Limb (tissue), 2 donors: ENCODE results near the gene KIF20A.
"Not testable (repeated sequence)": the region's sequence is repeated elsewhere in the genome, so short reads cannot be mapped to it uniquely, and the experiment has no call there.

Source experiments
- DNase-seq, 2 donors: peaks; one replicate each; pipeline ENCODE4 v3.0.0-alpha.2; 2016; ENCODE audit errors: extremely low spot score in 2 of 2

KIF20A gene

DNA sequence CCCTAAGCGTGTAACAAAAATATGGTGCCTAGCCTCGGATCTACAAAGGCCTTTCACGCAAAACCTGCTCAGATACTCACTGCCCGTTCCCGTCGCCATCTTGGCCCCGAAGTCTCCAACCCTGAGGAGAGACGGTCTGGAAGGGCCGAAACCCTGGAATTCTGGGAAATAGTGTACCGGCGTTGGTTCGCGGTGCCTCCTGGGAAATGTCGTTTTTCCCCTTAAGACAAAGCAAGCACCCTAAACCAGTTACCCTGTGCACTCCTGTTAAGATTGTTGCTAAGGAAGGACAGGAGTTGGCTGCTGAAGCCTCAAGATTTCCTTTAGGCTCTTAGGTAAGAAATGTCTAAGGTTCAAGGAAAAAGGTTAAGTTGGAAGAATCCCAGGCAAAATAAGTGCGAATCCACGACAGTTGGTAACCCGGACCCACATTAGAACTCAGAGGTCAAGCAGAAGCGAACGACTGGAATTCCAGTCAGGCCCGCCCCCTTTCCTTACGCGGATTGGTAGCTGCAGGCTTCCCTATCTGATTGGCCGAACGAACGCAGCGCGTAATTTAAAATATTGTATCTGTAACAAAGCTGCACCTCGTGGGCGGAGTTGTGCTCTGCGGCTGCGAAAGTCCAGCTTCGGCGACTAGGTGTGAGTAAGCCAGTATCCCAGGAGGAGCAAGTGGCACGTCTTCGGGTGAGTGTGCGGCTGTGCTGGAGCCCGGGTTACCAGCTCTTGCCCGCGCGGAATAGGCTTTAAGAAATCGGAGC is at the start of gene KIF20A, which contains the start of gene BRD8:
KIF20A (plus strand) TSS at position 597 of the 761 bp plus-strand sequence. CDS start 569 bp downstream, outside the sequence.
BRD8 (minus strand) TSS at position 115 of the 761 bp plus-strand sequence; CDS start at position 99, 16 bp downstream.
- peak; percentile 93 to 97 for DNase-seq

DNA sequence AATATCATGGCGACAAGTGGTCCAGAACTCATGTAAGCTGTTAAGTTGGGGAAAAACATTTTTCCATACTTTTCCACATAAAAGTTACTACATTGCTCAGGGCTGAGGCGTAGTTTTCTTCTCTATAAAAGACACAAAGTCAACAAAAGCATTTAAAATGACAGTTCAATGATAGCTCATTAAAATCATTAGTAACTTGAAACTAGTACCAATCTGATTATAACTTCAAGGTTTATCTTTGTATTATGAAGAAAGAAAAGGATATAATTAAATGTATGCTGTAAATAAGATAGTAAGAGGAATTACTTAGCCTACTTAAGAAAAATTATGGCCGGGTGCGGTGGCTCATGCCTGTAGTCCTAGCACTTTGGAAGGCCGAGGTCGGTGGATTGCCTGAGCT is 49.6 kb upstream of the KIF20A start:
- DNase-seq = no peak

DNA sequence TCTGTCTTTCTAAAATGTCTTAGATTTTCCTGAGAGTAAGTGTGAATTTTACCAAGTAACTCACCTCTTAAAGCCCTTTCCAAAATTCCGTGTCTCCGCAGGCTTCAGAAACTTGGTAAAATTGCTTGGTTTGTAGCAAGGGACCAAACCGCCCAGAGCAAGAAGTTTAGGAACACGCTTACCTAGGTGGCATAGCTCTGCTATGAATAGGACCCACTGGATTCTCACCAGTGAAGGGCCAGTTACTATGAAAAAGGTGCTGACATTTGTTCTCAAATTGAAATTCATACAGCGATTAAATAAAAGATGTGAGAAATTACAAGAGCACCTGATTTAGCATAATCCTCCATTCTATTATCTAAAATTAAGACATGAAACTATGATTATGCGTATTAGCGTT is 46.4 kb upstream of the KIF20A start:
- no peak for DNase-seq

DNA sequence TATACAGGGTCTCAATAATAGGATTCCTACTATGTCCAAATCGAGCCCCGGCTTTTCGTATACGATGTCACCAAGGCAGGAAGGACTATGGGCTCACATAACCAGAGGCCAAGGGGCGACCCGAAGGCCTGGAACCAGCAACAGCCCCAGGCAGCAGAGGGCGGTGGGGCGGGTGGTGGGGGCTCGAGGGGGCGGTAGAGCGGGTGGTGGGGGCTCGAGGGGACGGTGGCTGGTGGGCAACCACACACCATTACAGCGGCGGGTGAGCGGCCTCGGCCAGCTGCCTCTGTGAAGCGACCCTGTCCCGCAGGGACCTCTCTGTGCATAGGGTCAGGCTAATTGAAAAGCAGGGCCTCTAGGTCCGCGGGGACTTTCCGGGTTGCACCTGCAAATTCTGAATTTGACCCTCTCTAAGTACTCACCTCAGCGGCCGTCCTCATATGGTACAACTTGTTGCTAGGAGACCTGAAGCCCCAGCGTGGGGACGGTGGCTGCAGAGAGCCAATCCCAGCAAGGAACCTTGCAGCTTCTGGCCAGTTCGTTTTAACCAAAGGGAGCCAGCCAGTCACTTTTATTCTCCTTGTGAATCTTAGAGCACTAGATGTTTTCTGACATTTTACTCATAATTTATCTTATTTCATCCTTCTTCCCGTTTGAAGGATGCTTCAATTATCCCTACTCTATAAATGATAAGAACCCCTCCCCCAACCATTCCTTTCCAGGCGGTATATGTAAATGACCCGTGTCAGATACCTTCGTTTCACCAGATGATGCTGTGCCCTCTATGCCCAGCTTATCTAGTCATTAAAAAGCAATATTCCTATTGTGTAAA is 39.7 kb upstream of the KIF20A start, which contains the start of gene NME5:
NME5 (minus strand) TSS at position 480 of the 832 bp plus-strand sequence. CDS start 648 bp downstream, outside the sequence.
- DNase-seq = peak; percentile 61 to 80

DNA sequence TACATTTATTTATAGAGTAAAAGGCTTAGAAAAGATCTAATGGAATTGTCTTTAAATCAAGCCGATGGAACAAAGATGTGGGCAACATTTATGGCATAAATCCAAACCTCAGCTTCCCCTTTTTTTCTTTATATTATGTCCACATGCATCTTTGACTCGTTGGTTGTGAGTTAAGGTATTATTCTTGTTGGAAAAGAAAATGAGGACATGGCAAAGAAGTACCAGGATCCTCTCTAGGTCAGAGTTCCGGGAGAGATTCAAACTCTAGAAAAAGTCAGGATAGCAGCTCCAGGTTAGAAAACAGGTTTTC is 39.2 kb upstream of the KIF20A start:
- DNase-seq = no peak

DNA sequence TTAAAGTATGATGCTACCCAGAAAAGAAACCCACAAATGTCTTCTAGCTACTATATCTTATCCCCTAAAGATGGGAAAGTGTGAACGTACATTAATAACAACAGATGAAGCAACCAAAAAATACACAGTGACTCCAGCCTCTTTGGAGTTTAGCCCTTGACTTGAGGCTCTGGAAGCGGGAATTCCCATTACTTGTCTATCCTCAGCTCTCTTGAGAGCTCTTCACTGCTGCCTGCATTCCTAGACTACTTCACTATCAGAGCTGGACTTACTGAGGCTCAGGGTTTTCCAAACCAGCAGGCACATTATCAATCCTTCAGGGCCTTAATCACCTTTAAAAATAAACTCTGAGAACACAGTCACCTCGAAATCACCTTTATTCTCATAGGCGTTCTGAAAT is 38.6 kb upstream of the KIF20A start:
- no peak for DNase-seq

DNA sequence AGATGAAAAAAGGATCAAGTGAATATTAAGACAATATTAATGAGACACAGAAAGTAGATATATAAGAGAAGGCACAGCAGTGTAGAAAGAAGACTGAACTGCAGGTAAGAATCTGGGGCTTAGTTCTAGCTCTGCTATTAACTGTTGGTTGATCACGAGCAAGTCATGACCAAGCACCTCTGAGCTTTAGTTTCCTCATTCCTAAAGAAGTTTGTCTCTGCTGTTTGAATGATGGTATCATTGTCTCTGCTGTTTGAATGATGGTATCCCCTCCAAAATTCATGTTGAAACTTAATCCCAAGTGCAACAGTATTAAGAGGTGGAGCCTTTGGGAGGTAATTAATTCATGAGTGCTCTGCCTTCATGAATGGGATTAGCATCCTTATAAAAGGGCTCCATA is 37.2 kb upstream of the KIF20A start:
- DNase-seq = no peak

DNA sequence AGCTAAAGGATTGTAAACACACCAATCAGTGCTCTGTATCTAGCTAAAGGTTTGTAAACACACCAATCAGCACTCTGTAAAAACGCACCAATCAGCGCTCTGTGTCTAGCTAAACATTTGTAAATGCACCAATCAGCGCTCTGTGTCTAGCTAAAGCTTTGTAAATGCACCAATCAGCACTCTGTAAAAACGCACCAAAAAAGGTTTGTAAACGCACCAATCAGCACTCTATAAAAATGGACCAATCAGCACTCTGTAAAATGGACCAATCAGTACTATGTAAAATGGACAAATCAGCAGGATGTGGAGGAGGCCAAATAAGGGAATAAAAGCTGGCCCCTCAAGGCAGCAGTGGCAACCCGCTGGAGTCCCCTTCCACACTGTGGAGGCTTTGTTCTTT is 35.3 kb upstream of the KIF20A start:
- not testable (repeated sequence) for DNase-seq

DNA sequence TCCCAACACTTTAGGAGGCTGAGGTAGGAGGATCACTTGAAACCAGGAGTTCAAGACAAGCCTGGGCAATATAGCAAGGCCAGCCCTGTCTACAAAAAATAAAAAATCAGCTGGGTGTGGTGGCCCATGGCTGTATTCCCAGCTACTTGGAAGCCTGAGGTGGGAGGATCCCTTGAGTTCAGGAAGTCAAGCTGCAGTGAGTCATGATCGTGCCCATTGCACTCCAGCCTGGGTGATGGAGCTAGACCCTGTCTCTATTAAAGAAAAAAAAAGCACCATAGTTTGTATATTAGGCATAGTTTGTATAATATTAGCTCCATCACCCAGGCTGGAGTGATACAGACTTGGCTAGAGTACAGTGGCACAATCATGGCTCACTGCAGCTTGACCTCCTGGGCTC is 30.1 kb upstream of the KIF20A start:
- no peak for DNase-seq

DNA sequence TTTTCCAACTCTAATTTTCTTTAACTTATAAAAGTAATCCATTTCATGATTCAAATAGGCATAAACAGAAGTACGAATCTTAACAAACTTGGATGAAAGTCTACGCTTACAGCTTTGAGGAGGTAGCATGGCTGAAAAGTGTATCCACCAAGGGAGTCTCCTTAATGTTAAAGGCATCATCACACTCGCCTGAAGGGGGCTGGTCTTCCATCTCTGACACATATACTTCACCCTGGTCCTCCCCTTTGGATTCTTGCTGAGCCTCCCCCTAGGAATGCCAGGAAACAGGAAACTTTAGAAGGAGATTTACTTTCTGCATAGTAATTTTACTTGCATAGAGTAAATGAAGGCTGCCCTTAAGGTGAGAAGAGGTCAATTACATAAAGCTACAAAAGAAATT is 29.4 kb upstream of the KIF20A start:
- DNase-seq = no peak

DNA sequence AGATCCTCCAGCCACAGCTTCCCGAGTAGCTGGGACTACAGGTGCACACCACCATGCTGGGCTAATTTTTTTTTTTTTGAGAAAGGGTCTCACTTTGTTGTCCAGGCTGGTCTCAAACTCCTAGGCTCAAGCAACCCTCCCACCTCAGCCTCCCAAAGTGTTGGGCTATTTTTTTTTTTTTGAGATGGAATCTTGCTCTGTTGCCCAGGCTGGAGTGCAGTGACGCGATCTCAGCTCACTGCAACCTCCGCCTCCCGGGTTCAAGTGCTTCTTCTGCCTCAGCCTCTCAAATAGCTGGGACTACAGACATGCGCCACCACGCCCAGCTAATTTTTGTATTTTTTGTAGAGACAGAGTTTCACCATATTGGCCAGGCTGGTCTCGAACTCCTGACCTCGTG is 22.9 kb upstream of the KIF20A start:
- DNase-seq = not testable (repeated sequence)

DNA sequence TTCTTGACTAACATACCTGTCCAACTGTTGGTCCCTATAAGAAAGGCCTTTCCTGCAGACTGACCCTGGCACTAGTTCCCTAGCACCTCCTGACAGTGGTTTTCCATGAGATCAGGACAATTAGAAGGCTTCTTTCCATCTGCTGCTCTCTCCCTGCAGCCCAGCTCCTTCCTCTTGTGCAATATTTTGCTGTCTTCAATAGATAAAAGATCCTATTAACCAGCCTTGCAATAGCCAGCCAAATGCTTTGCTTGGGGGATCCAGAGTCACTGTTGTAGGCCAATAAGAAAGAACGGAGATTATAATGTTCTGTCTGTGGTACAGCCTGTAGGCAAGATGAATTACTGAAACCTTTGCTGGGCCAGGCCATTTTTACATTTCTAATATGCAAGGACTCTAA is 21.3 kb upstream of the KIF20A start:
- no peak for DNase-seq

DNA sequence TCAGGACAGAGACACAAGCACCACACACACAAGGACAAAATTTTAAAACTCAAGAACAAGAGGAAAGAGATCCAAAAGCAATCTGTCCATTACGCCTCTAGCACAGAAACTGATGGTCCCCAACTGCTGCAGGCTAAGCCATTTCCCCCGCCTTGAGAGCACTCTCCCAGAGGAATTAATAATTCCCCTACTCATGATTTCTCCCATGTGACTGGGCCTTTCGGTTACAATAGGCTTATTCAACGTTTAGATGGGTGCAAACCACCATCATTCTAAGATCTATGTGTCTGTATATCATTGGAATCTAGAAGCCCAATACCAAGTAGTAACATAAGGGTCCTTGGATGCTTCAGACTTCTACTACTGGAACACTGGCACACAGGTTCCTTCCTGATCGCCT is 19.2 kb upstream of the KIF20A start:
- DNase-seq = no peak

DNA sequence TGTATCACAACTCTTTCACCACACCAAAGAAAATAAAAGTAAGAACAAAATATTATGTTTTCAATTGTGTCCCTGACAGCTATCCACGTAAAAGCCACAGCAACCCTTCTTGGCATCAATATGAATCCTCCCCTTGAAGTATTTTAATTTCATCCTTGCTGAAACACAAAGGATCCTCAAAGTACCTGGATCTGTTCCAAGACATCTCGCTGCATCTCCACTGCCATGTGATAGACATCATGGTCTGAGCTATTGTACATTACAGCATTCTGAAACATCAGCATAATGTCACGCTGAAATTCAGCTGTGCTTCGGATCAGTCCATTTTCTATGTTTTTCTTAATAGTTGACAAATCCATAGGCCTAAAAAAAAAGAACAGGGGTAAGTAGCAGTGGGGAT is 18.2 kb upstream of the KIF20A start:
- DNase-seq = no peak

DNA sequence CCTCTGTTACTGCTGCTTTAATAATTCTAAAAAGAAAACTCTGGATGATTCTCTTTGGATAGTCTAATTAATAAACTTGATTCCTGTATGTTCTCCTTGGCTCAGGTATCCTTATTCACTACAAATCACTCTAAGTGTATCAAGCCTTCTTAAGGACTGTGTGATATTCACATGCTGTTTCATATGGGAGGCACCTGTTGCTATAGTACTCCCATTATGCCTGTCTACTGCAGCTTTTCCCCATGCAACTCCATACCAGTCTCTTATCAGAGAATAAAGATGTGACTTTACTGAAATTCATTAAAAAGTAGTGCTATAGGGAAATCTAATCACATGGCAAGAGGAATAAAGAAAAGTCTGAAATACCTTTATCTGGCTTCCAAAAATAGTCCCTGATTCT is 15.2 kb upstream of the KIF20A start:
- no peak for DNase-seq

DNA sequence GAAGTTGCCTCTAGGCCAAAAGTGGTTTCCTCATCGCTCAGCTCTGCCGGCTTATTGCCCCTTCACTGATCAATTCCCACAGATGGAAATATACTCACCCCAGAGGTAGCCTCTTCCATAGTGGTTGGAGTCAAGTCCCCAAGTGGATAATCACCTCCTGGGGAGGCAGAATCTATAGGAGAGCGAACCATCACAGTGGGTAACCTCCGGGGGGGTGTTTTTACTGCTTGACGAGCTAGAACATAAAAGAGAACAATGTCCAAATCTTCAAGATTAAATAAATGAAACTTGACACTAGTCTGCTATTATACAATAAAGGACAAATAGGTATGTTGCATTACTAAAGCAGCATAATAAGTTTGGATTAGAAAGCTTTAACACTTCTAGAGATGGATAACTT is 9.8 kb upstream of the KIF20A start:
- no peak for DNase-seq

DNA sequence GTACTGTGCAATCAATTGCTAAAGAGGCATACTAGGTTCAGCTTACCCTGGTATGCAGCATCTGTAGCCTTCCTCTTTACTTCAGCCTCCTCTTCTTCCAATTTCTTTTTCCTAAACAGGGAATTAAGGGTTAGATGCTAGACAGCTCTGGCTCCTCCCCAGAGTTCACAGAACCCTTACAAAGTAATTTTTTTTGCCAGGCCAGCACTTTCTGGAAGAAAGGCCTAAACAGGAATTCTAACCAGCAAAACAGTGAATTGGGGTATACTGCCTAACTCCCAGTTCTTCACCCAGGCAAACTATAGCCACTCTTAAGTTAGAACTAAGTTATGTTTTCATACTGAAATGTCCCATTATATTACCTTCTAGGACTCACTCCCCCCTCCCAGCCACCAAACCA is 8.6 kb upstream of the KIF20A start:
- no peak for DNase-seq

DNA sequence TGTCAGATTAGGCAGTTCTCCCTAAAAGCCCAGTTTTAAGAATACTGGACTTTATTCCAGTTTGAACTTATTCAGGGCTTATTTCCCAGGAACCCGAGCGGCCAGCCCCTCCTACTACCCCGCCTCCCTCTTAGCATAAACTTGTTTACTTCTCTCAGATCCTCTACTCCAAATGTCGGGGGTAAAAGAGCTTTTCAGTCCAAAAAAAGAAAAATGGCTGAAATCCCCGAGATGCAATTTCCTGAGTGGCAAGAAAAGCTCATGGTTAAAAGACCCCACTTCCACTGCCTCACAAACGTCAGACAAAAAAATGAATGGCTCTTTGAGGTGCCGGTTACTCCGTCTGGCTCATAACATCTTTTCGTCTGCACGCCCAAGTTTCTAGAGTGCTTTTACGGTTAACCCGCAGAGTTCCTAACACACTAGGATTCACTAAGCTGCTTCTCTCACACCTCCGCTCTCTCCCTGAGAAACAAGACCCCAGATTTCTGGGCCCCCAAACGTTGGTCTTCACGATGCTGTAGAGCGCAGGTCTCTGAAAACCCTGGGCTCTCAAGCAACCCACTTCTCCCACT is 884 bp upstream of the KIF20A start:
- DNase-seq = peak; percentile 15 to 42

DNA sequence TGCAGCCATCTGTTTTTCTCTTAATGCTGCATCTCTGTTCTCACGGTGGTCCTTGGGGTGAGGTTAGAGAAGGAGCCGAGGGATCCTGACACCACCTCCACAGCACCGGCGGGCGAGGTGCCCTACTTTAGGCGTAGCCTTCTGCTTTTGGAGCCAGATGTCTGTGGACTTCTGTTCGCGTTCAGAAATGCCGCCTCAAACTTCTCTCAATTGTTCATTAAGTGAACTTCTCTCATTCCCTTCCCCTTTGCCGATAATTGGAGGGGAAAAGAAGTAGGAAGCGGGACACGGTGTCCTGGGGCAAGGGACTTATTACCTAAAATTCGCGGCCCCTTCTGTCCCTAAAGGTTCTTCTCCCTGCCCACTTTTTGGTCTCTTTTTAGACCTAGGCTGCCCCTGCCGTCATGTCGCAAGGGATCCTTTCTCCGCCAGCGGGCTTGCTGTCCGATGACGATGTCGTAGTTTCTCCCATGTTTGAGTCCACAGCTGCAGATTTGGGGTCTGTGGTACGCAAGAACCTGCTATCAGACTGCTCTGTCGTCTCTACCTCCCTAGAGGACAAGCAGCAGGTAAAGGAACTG is 455 bp downstream of the KIF20A start:
- DNase-seq = no peak

DNA sequence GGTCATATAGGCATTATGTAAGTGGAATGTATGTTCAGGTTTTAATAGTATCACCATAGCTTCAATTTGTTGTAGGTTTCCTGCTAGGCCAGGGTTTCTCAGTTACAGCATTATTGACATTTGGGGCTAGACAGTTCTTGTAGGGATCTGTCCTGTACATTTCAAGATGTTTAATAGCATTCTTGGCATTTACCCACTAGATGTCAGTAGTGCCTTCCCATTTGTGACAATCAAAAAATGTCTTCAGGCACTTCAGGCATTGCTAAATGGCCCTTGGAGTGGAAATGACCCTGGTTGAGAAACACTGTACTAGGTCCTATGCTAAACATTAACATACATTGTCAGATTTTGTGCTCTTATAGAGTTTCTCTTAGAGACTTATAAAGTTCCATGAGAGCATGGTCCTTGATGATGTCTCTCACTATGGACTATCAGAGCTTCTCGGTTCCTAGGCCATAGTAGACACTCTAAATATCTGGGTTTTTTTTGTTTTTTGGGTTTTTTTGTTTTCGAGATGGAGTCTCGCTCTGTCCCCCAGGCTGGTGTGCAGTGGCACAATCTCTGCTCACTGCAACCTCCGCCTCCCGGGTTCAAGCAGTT is 1.4 kb downstream of the KIF20A start:
- DNase-seq = peak in 1 of 2 donors; percentile 44

DNA sequence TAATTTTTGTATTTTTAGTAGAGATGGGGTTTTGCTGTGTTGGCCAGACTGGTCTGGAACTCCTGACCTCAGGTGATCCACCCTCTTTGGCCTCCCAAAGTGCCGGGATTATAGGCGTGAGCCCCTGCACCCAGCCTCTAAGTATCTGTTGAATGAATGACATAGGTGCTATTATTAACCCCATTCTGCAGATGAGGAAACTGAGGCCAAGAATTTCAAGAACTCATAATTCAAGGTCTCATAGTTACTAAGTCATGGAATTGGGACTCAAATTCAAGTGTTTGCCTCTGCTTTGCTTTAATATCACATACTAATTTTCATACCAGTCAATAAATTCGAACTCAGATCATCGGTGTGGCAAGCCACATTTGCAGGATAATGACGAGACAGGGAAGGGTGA is 1.9 kb downstream of the KIF20A start:
- no peak for DNase-seq

DNA sequence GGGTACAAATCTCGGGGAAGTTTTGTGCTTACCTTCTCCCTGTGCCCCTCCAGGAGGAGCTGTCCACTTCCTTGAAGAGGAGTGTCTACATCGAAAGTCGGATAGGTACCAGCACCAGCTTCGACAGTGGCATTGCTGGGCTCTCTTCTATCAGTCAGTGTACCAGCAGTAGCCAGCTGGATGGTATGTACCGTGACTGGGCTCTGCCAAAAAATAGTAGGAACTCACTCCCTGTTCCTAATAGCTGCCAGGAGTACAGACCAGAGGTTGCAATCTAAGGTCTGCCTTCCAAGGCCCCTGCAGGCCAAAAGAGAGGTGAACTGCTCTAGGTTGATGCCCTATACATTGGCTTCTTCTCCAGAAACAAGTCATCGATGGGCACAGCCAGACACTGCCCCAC is 3.9 kb downstream of the KIF20A start:
- no peak for DNase-seq
